ENCODE data around the gene FBXO40.

DNA sequence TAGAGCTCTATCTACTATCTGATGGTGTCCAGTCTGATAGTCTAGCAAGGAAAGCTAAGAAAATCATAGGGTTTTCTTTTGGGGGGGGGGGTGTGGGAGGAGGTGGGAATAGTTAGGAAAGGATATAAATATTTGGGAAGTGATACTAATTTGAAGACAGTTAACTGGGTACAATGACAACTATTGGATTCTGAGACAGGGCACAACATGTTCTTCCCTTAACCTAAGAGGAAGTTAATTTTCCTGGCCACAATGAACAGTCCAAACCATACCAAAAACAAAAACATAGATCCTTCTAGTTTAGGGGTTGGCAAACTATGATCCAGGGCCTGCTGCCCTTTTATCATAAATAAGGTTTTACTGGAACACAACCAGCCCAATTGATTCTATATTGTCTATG lies 77.5 kb downstream of the FBXO40 start:
- TF ChIP-seq POLR2A (IDR thresholded peaks at IDR 0.05) (no peak), EP300 (IDR thresholded peaks at IDR 0.05) (no peak)
- TF ChIP-seq, protein P1, sequence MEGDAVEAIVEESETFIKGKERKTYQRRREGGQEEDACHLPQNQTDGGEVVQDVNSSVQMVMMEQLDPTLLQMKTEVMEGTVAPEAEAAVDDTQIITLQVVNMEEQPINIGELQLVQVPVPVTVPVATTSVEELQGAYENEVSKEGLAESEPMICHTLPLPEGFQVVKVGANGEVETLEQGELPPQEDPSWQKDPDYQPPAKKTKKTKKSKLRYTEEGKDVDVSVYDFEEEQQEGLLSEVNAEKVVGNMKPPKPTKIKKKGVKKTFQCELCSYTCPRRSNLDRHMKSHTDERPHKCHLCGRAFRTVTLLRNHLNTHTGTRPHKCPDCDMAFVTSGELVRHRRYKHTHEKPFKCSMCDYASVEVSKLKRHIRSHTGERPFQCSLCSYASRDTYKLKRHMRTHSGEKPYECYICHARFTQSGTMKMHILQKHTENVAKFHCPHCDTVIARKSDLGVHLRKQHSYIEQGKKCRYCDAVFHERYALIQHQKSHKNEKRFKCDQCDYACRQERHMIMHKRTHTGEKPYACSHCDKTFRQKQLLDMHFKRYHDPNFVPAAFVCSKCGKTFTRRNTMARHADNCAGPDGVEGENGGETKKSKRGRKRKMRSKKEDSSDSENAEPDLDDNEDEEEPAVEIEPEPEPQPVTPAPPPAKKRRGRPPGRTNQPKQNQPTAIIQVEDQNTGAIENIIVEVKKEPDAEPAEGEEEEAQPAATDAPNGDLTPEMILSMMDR (IDR thresholded peaks at IDR 0.05): no peak
